ENCODE data around the gene ARHGEF11.

DNA sequence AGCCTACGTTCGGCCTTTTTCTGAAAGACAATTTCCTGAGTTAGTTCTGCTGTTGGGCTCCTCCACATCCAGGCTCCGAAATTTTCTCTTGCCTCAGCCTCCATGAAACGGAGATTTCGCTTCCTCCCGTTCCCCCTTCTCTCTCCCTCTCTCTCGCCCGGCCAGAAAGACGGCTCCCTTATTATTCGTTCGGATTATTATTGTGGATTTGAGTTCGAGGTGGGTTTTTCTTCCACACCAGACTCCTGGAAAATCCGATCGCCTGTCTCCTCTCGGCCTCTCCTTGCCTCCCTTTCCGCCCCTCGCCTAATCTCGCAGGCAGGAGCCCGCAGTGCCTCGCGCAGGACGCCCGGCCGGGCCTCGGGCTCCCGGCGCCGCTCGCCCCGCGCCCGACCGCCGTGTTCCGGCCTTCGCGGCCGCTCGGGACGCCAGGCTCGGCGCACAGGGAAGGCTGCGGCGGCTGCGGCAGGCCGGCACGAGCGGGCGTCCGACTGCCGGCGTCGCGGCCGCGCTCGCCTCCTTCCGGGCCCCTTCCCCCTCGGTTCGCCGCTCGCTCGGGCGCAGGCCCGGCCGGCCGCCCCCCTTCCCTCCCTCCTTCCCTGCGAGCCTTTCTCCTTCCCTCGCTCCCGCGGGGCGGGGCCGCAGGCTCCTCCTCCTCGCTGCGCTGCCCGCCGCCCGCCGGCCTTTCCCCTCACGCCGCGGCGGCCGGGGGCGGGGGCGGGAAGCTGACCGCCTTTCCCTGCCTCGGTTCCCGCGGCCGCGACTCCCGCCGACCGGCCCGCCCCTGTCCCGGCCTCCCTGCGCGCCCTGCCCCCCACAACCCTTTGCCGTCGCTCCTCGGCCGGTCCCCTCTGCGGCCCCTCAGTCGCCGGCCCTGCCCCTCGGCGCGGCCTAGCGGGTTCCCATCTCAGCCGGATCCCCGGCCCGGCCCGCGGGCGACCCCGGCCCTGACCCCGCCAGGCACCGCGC is at the start of gene ARHGEF11:
- TF ChIP-seq, protein P1, sequence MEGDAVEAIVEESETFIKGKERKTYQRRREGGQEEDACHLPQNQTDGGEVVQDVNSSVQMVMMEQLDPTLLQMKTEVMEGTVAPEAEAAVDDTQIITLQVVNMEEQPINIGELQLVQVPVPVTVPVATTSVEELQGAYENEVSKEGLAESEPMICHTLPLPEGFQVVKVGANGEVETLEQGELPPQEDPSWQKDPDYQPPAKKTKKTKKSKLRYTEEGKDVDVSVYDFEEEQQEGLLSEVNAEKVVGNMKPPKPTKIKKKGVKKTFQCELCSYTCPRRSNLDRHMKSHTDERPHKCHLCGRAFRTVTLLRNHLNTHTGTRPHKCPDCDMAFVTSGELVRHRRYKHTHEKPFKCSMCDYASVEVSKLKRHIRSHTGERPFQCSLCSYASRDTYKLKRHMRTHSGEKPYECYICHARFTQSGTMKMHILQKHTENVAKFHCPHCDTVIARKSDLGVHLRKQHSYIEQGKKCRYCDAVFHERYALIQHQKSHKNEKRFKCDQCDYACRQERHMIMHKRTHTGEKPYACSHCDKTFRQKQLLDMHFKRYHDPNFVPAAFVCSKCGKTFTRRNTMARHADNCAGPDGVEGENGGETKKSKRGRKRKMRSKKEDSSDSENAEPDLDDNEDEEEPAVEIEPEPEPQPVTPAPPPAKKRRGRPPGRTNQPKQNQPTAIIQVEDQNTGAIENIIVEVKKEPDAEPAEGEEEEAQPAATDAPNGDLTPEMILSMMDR (IDR thresholded peaks at IDR 0.05; ENCODE audit: low read depth, low read length) = no peak
- TF ChIP-seq POLR2A (IDR thresholded peaks at IDR 0.05; ENCODE audit: extremely low read depth, insufficient read length) = peak; percentile 21
- TF ChIP-seq, protein P2, sequence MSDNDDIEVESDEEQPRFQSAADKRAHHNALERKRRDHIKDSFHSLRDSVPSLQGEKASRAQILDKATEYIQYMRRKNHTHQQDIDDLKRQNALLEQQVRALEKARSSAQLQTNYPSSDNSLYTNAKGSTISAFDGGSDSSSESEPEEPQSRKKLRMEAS (IDR thresholded peaks at IDR 0.05; ENCODE audit: low read depth, low read length) = peak; percentile 14; the same call in 1 of the 2 replicates

Measured in NB4 (cell line).